HG02623 (cell line): ENCODE data around the gene ASXL1.
"Not testable (repeated sequence)": the region's sequence is repeated elsewhere in the genome, so short reads cannot be mapped to it uniquely, and the experiment has no call there.

Source experiments
- ATAC-seq: cut with Tn5 transposase; IDR thresholded peaks from one replicate; pipeline ENCODE4 v1.9.1; 2021; ENCODE audit warnings: moderate library complexity; ENCODE audit not compliant: unreplicated experiment

The ASXL1 gene

DNA sequence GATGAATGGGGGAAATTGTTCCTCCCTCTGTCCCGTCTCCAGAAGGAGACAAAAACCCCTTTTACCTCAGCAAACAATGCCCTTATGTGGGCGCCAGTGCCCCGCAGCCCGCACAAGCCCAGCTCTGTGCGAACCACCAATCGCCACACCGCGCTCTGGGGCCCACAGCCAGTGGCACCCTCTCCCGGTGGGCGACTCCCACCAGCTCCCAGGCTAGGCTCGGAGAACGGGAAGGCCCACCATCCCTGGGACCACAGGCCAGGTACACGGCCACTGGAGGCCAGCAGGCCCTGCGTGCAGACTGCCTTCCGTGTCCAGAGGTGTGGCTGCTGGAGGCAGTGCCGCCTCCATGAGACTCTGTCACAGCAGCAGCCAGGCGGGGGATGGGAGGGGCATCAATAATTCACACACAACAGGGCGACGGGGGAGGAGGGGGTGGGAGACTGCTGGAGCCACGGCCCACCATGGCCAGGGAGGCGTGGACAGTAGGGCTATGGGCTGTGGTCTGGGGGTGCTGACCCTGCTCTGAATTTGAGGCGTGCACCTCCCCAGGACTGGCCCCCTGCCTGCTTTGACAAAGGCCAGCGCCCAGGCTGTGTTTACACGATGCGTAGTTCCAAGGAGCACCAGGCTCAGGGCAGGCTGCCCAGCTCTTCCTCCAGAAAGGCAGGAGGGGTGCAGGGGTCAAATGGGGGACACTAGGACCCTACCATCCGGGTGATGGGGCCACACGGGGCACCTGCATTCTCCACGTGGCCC lies 105.7 kb downstream of the ASXL1 start:
- no peak for ATAC-seq

DNA sequence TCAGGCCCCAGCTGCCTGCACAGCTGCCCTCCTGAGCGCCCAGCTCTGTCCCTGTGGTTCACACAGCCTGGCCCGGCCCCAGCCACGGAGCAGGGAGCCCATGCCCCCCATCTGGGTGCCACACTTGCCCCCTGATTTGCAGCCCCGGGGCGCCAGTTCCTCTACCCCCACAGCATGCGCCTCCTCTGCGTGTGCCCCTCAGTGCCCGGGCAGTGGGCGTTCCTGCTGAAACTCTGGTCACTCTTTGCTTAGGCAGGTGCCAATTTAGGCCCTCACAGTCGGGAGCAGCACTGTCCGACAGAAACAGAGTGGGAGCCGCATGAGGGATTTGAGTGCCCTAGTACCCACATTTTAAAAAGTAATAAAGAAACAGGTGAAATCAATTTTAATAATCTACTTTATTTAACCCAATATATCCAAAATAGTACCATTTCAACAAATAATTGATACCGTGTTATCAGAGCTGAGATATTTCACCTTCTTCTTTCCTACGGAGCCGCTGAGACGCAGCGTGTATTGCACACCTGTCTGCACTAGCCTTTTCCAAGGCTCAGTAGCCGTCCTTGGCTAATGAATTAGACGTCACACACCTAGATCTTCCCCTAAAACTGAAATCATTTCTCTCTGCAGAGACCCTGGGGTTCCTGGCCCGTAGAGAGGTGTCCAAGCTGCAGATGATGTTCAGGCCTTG lies 106.4 kb downstream of the ASXL1 start:
- ATAC-seq, result no peak

DNA sequence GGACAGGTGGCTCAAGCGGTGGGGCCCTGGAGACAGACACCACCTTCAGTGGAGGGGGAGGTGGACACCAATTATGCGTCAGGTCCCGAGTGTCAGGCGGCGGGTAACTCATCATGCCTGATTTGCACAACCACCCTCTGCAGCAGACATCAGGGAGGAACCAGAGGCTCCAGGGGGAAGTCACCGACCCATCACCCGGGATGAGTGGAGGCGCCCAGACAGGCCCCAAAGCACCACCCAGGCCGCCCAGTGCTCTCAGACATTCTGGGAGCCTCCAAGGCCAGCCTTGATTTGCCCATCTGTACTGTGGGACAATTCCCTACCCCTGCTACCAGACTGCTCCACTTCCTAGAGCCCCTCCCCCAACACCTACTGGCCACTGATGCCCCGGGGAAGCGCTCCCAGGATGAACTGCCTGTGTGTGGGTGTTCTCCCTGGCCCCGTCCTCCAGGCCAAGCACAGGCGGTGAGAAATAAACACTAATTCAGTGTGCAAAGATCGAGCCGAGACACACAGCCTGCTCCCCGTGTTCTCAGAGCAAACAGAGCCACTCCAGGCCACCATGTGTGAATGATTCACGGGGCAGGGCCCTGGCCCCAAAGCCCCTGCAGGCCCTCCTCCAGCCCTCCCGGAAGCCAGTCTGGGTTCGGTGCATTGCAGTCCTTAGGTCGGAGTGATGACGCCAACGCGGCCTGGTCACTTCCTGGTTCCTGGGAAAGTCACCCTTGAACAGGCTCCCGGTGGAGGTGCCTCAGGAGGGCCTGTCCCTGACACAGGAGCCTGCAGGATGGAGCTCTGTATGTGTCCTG lies 107.2 kb downstream of the ASXL1 start:
- ATAC-seq, result no peak

DNA sequence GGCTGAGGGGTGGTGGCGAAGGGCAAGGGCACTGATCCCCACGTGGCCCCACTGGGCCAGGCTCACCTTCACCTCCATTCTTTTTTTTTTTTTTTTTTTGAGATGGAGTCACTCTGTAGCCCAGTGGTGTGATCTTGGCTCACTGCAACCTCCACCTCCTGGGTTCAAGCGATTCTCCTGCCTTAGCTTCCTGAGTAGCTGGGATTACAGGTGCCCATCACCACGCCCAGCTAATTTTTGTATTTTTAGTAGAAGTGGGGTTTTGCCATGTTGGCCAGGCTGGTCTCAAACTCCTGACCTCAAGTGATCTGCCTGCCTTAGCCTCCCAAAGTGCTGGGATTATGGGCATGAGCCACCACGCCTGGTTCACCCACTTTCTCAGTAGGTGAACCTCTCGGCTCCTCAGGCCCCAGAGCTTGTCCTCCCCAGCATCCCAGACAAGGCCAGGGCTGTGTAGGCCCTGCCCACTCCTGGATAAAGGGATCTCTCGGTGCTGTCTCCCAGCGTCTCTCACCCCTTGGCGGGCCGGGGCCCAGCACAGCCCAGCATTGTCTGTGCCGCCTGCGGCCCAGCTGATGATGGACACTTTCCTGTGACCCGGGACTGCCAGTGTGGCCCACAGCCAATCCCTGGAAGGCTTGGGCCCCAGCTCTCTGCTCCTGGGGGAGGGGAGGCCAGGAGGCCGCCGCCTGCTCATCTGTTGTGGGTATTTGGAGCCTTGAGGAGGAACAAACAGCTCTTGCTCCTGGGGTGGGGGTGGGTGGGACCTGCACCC lies 108.0 kb downstream of the ASXL1 start:
- ATAC-seq, result not testable (repeated sequence)

DNA sequence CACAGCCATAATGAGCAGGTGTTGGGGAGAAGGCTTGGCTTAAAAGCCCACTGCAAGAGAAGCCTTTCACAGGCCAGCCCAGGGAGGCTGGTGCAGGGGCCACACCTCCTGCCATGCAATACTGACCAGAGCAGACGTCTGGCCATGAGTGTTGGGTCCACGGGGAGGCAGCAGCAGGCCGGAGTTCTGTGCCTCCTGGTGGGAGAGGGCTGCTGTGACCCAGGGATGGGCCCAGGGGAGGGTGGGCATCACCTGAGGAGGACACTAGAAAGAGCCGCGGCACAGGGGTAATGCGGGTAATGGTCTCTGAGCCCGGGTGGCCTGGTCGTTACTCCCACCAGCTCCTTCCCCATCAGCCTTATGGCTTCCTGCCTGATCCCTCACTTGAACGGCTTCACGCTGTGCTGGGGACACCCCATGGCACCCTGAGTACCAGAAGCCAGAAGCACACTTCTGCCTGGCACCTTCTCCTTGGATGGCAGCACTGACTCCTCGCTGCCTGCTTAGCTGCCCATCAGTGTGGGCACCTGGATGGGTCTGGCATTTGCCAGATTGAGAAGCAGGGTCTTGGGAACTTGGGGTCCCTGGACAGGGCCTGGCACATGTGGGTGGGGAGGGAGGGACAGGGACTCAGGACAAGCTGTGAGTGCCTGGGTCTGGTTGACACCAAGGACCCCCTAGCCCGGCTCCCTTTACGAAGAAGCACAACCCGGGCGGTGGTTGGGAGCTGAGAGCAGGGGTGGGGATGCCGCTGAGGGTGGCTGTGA lies 108.8 kb downstream of the ASXL1 start:
- no peak for ATAC-seq

DNA sequence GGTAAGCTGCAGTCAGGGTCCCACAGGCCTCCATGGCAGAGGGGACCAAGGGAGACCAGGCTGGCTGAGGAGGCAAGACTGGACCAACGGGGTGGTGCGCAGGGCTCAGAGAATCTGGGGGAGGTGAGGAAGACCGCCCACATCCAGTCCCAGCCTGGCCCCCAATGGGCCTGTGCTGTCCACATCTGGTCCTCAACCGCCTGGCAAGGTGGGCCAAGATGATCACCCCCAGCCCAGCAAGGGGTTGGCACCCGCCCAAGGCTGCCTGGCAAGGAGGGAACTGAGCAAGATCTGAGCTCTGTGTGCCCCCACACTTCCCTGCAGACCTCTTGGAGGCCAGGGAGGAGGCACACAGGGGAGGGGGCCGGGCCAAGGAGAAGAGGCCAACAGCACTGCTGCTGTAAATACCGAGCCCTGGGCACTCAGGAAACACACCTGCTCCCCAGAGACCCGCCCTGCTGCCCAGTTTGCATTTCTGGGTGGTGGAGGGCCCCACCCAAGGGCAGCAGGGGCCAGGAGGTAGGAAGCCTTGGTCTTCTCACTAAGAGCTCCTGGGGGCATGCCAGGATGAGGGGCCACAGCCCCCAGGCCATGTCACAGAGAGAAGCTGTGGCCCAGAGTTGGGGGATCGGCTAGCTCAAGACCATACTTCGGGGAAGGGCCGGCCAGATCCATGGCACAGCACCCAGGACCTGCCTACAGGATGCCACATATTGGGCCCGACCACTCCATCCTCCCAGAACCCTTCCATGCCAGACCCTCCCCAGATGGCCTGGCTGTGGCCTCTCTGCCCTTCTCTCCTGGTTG lies 109.6 kb downstream of the ASXL1 start:
- ATAC-seq, result no peak

GRCh38 chr20:32468313-32468640 lies 110.1 kb downstream of the ASXL1 start:
- ATAC-seq, result no peak

GRCh38 chr20:32468860-32469259 lies 110.7 kb downstream of the ASXL1 start:
- ATAC-seq, result no peak

- no peak for ATAC-seq
These were observed 112.1 kb downstream of the ASXL1 start for GRCh38 chr20:32470025-32470861.

- no peak for ATAC-seq
These were observed 112.8 kb downstream of the ASXL1 start for GRCh38 chr20:32470940-32471339.

- no peak for ATAC-seq
These were observed 114.6 kb downstream of the ASXL1 start for GRCh38 chr20:32472581-32473207.

GRCh38 chr20:32473231-32474008 lies 115.3 kb downstream of the ASXL1 start:
- no peak for ATAC-seq

DNA sequence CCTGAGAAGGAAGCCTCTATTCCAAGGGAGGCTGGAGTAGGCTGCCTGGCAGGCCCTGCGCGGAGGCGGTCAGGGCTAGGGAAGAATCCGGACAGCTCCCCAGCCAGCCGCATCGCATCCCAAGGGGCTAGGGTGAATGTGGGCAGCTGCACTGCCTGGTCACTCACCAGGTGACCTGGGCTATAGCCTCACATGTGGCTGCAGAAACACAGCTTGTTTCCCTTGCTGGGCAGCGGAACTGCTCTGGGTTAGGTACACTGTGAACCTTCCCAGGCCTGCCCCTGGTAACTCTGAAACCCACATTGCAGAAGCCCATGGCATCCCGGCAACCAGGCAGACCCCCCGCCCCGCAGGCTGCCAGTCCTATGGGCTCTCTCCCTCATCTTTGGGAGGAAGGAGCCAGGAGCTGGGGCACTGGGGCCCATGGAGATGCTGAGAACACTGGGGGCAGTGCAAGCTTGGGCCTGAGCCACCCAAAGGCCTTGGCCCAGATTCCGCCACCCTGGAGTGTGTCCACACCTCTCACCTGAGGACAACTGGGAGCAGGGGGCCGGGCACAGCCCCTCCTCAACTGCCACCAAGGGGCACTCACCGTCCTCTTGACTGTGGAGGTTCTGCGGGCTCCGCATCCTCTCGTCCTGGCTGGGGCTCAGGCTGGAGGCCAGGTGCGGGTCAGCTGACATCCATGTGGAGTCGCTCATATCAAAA lies 116.0 kb downstream of the ASXL1 start:
- no peak for ATAC-seq

DNA sequence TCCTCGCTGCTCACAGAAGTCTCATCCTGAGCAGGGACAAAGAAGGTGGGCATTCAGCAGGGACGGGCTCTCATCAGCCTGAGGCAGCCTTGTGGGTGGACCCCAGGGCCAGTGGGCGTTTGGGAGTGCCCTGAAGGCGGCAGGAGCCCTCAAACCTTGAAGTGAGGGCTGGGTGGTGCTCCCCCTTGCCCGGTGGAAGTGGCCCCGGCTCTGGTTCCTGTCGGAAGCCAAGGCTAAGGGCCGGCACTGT lies 116.5 kb downstream of the ASXL1 start:
- ATAC-seq, result no peak

- ATAC-seq, result no peak
These were observed 117.1 kb downstream of the ASXL1 start for GRCh38 chr20:32474967-32475811.
